Measurements from ENCODE around the gene PEX6. TPM values are rescaled to one million over a fixed set of nuclear protein-coding genes. Genes with fewer than 3 reads are reported as not detected.

Gene PEX6
- total and polyA plus RNA-seq, 2 of the 13 experiments (the other 11 are each of a cell fraction or from before 2014, with no cell fraction given) = 5.1 to 6.7 TPM

- TF ChIP-seq TAF15 (IDR thresholded peaks at IDR 0.05; ENCODE audit: low read depth, low read length, poor library complexity, severe bottlenecking) (no peak), LRRFIP1 (CRISPR knock-in tag; conservative IDR thresholded peaks at IDR 0.05) (no peak), ARID5B (CRISPR knock-in tag; IDR thresholded peaks at IDR 0.05) (peak; percentile 35; the same call in 1 of the 2 replicates), THRA (CRISPR knock-in tag; IDR thresholded peaks at IDR 0.05; ENCODE audit: borderline replicate concordance) (peak; percentile 67; the same call in 1 of the 2 replicates), ZNF383 (CRISPR knock-in tag; IDR thresholded peaks at IDR 0.05; ENCODE audit: borderline replicate concordance) (no peak), AKAP8 (CRISPR knock-in tag; IDR thresholded peaks at IDR 0.05) (no peak; the same call in 1 of the 2 replicates), NR2F1 (CRISPR knock-in tag; IDR thresholded peaks at IDR 0.05) (peak in 1 of 2 experiments; percentile 47; a peak in 2 of 4 replicates), XBP1 (CRISPR knock-in tag; IDR thresholded peaks at IDR 0.05) (no peak), PCBP1 (IDR thresholded peaks at IDR 0.05; ENCODE audit: borderline replicate concordance, low read depth, low read length) (no peak), ZNF678 (CRISPR knock-in tag; IDR thresholded peaks at IDR 0.05) (no peak), ZNF710 (CRISPR knock-in tag; IDR thresholded peaks at IDR 0.05; ENCODE audit: borderline replicate concordance) (no peak), ZFP36 (IDR thresholded peaks at IDR 0.05; ENCODE audit: borderline replicate concordance, low read depth, low read length, partially characterized antibody) (no peak), ZMYM2 (CRISPR knock-in tag; IDR thresholded peaks at IDR 0.05) (no peak), ZNF160 (CRISPR knock-in tag; IDR thresholded peaks at IDR 0.05) (no peak), TERF1 (CRISPR knock-in tag; IDR thresholded peaks at IDR 0.05) (no peak), SP1 (IDR thresholded peaks at IDR 0.05) (no peak), SP1 (CRISPR knock-in tag; IDR thresholded peaks at IDR 0.05) (no peak)
Observed at GRCh38 chr6:42942444-42942843, 36.5 kb downstream of the PEX6 start (continued).

All from HepG2 (cell line).